SW 1271 (cell line): ENCODE results near the gene HAS3.
A peak's percentile ranks its signal among the peaks of the same experiment; 100 is the strongest.
"Not testable (repeated sequence)": the region's sequence is repeated elsewhere in the genome, so short reads cannot be mapped to it uniquely, and the experiment has no call there.

Source experiments
- DNase-seq, 2 experiments: peaks; one replicate each; lab custom pipeline; 2025; lab: John Stamatoyannopoulos, UW

Gene HAS3

GRCh38 chr16:69105501-69106361 lies at the start of gene HAS3:
TSS of gene HAS3 (plus strand) at chr16:69105653. CDS start at chr16:69109396, 3,743 bp downstream.
- DNase-seq, result peak; percentile 29 to 63

- DNase-seq, result no peak
Observed at GRCh38 chr16:69055980-69056379, 49.5 kb upstream of the HAS3 start.

GRCh38 chr16:69056421-69056820 lies 49.0 kb upstream of the HAS3 start:
- DNase-seq, result no peak

GRCh38 chr16:69057400-69058378 lies 47.8 kb upstream of the HAS3 start:
- DNase-seq, result no peak

GRCh38 chr16:69063491-69063890 lies 42.0 kb upstream of the HAS3 start:
- not testable (repeated sequence) for DNase-seq

- DNase-seq, result no peak
Observed at GRCh38 chr16:69064124-69064763, 41.2 kb upstream of the HAS3 start.

GRCh38 chr16:69064764-69065313 lies 40.6 kb upstream of the HAS3 start:
- DNase-seq, result no peak

GRCh38 chr16:69069504-69069903 lies 35.9 kb upstream of the HAS3 start:
- DNase-seq, result no peak

- no peak for DNase-seq
Observed at GRCh38 chr16:69071036-69071435, 34.4 kb upstream of the HAS3 start.

- DNase-seq, result no peak
Observed at GRCh38 chr16:69072640-69072974, 32.8 kb upstream of the HAS3 start.

GRCh38 chr16:69073181-69073702 lies 32.2 kb upstream of the HAS3 start:
- DNase-seq, result no peak

GRCh38 chr16:69077251-69077650 lies 28.2 kb upstream of the HAS3 start:
- DNase-seq, result no peak

- no peak for DNase-seq
Observed at GRCh38 chr16:69078073-69078472, 27.4 kb upstream of the HAS3 start.

- no peak for DNase-seq
Observed at GRCh38 chr16:69079697-69080096, 25.8 kb upstream of the HAS3 start.

GRCh38 chr16:69083306-69083941 lies 22.0 kb upstream of the HAS3 start:
- no peak for DNase-seq

GRCh38 chr16:69084289-69084688 lies 21.2 kb upstream of the HAS3 start:
- no peak for DNase-seq

GRCh38 chr16:69085032-69085695 lies 20.3 kb upstream of the HAS3 start:
- DNase-seq, result no peak

GRCh38 chr16:69087161-69087581 lies 18.3 kb upstream of the HAS3 start:
- no peak for DNase-seq

GRCh38 chr16:69088684-69089083 lies 16.8 kb upstream of the HAS3 start:
- no peak for DNase-seq

- no peak for DNase-seq
Observed at GRCh38 chr16:69089091-69089910, 16.2 kb upstream of the HAS3 start.
